Measurements from ENCODE around the gene ST6GAL1.
"Not testable (repeated sequence)": the region's sequence is repeated elsewhere in the genome, so short reads cannot be mapped to it uniquely, and the experiment has no call there.

The ST6GAL1 gene

GRCh38 chr3:187057803-187058202 lies 127.5 kb downstream of the ST6GAL1 start:
- DNase-seq = not testable (repeated sequence)

GRCh38 chr3:187061748-187062147 lies 131.4 kb downstream of the ST6GAL1 start:
- DNase-seq = no peak

- no peak for DNase-seq
Observed at GRCh38 chr3:187062526-187063177, 132.3 kb downstream of the ST6GAL1 start.

DNA sequence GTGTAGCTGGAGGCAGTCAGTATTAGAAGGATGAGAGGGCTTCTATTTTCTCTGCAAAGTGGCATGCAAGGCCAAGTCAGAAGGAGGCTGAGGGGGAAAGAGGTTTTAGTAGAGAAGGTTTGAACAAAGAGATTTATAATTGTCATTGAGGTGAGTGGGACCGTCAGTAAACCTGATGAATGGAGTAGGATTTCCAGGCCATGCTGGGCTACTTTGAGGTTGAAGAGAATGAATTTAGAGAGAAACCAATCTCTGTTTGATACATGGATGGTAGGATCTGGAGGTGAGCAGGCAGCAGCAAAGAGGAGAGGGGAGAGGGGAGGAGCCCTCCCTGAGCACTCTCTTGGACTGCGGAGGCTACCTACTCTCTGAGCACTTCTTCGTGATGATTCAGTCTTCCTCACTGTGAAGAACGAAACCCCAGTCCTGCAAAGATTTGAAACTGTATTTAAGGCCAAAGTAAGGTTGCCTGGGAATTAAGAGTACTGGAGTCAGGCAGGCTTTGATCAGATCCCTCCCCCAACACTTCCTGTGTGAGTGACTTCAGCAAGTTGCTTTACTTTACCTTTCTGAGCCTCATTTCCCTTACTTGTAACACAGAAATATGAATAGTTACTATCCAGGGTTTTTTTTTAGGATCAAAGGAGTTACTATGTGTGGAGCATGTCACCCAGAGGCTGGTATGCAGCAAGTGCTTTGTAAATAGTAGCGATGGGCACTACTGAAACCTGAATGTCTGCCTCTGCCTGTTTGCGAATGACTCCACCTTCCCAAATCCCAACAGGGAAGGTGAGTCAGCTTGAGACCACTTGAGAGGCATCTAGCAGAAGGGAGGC lies 133.2 kb downstream of the ST6GAL1 start:
- DNase-seq = no peak

DNA sequence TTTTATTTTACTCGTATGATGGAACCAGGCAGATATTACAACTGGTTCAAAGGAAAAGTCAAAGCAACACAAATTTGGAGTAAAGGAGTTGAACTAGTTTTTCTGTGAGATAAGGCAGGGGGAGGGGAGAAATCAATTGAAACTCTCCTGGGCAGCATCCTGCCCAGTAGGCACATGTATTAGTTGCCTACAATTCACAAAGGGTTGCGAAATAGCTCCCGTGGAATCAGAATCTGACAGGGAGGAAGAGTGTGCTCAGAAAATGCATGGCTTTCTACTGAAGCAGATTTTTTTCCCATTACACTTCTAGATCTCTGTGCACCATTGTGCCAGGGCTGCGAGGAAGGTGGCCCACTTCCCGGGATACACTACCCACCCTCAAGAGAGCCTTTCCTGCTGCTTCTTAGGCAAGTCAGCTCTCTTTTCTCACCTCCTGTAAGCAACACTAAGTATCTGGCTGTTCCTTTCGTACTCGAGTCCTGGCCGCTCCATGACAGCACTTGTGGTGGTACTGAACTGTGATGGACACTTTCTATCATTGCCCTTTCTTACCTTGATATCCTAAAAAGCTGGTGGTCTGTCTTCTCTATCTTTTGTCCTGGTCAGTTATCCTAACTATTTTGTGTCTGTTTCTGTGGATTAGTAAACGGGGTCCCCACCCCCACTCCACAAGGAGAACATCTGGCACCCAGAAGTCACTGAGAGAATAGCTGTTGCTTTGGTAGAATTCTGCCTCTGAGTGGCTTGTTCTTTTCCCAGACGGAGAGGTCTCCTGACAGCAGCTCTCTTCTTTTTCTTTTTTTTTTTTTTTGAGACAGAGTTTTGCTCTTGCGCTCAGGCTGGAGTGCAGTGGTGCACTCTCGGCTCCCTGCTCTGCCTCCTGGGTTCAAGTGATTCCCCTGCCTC lies 134.1 kb downstream of the ST6GAL1 start:
- no peak for DNase-seq

GRCh38 chr3:187066228-187066995 lies 136.1 kb downstream of the ST6GAL1 start:
- DNase-seq = peak in 1 of 2 experiments; percentile 6

DNA sequence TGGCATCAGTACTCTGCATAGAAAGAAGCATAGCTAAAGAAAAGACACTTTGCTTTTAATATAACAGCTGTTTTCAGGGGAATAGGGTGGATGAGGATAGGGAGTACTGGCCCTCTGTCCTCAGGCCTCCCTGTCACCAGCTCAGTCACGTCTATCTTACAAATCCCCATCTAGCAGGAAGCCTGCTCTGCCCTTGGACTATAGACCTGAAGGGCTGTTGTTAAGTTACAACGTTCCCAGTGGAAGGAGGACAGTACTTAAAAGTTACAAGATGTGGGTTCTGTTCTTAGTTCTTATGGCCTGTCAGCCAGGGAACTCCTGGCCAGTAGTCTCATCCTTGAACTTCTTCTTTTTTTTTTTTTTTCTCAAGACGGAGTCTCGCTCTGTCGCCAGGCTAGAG lies 138.5 kb downstream of the ST6GAL1 start:
- DNase-seq = no peak

DNA sequence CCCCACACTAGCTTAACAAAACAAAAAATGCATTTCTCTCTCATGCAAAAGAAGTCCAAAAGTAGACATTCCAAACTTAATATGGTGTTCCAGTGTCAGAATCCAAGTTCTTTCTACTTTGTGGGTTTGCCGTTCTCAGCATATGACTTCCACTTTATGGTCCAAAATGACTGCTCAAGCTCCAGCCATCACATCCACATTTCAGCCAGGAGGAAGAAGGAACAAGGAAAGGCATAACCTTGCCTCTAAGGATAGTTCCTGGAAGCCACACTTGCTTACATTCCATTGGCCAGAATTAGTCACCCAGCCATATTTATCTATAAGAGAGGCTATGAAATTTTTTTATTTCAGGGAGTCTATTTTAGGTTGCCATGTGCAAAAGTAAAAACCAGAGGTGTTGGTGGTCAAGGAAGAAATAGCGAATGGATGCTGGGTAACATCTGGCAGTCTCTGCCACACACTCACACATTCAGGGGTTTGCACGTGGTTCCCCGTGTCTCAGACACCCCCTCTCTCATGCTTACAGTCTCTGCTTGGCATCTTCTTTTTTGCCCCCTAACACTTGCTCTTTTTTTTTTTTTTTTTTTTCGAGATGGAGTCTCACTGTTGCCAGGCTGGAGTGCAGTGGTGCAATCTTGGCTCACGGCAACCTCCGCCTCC lies 139.7 kb downstream of the ST6GAL1 start:
- DNase-seq = no peak

GRCh38 chr3:187072102-187072501 lies 141.8 kb downstream of the ST6GAL1 start:
- no peak for DNase-seq

- no peak for DNase-seq
Observed at GRCh38 chr3:187072511-187072910, 142.2 kb downstream of the ST6GAL1 start.

DNA sequence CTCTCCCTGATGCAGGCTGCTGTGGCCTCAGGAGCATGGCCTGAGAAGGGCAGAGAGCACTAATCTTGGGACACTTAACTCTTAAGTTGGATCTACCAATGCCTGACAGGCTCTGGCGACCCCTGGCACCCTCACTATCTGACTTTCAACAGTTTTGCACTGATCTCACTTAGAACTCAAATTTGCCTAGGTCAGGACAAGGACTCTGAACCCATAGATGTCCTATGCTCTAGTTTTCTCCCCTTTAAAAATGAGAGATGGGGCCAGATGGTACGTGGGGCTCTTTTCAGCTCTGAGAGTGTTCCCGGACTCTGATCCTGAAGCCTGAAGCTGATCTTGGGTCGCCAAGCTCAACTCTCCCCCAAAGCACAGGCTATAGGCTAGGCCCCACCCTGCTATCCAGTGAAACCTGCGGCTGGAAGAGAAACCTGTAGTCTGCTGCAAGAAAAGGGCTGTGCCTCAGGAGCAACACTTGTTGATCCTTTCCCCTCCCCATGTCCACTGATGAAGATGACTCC lies 143.3 kb downstream of the ST6GAL1 start:
- no peak for DNase-seq

- no peak for DNase-seq
Observed at GRCh38 chr3:187074846-187075245, 144.5 kb downstream of the ST6GAL1 start.

DNA sequence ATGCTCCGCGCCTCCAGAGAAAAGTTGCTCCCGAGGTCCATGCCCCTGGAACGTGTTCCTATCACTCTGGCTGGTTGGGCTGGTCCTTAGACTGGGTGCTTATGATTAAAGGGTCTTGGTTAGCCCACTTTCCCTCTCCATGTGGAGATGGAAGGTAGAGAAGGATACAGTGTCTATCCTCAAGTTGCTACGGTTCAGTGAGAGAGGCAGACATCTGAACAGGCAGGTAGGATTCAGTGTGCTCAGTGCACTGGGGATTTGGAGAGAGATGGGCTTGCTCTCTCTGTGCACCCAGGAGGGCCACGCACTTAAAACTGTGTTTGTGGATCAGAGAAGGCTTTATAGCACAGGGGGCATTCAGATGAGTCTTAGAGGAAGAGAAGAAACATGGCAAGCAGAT lies 146.0 kb downstream of the ST6GAL1 start:
- no peak for DNase-seq

DNA sequence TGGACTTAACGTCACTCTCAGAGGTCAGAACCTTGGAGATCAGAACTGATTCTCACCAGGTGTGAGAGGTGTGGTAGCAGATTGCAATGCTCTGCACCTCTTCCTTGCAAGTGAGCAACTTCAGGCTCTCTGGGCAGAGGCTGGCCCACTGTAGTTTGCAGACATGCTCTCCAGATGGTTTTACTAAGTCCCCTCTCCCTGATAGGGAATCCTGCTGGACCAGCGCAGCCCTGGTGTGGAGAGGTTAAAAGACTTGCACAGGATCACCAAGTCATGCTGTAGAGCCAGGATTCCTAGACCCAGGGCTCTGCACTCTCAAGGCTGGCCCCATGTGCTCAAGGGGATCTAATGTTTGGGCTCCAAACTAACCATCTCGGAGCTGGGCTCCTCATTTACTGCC lies 146.8 kb downstream of the ST6GAL1 start:
- no peak for DNase-seq

- no peak for DNase-seq
Observed at GRCh38 chr3:187077537-187077936, 147.2 kb downstream of the ST6GAL1 start.

GRCh38 chr3:187079090-187080022 lies 149.0 kb downstream of the ST6GAL1 start:
- DNase-seq = no peak

DNA sequence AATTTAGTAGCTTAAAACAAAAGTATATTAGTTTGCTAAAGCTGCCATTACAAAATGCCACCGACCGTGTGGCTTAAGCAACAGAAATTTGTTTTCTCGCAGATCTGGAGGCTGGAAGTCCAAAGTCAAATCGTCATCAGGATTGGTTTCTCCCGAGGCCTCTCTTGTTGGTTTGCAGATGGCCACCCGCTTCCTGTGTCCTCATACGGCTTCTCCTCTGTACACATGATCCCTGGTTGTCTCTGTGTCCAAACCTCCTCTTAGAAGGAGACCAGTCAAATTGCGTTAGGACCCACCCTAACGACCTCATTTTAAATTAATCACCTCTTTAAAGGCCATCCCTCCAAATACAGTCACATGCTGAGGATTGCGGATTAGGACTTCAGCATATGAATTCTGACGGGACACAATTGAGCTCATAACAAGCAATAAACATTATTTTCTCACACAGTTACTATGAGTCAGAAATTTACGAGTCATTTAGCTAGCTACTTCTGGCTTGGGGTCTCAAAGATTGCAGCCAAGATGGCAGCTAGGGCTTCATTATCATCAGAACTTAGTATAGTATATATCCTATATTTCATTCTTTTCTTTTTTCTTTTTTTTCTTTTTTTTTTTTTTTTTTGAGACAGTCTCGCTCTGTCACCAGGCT lies 150.6 kb downstream of the ST6GAL1 start:
- no peak for DNase-seq

DNA sequence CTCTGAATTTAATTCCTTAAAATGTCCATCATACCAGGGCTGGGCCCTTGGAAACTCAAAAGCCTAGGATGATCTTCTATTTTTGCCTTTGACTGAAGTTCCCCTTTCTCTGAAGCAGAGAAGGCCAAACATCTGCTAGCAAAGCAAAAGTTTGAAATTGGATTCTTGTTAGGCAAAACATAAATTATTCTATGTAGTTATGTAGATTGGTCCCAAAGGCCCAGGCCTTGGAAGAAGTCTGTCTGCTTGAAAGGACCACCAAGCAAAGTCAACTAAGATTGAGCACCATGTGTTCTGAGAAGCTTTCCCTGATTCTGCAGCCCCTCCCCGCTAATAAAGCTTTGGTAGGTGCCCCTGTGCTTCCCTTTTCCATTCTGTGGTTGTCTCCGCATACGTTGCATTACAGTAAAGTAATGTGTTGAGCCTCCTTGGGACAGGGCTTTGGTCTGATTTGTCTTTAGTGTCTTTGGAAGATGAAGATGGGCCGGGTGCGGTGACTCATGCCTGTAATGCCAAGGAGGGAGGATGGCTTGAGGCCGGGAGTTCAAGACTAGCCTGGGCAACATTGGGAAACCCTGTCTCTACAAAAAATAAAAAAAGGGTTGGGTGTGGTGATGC lies 152.5 kb downstream of the ST6GAL1 start:
- no peak for DNase-seq

DNA sequence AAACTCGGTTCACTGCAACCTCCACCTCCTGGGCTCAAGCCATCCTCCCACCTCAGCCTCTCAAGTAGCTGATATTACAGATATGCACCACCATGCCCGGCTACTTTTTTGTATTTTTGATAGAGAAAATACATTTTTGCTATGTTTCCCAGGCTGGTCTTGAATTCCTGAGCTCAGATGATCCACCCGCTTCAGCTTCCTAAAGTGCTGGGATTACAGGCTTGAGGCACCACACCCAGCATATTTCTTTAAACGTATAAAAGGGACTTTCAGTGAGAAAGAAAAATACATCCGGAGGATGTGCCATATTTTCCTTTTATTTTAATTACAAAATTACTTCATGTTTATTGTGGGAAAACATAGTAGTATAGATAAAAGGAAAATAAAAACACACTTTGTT lies 153.8 kb downstream of the ST6GAL1 start:
- DNase-seq = no peak

GRCh38 chr3:187084580-187084979 lies 154.3 kb downstream of the ST6GAL1 start:
- no peak for DNase-seq

Measured in NCI-H187 (cell line).